ENCODE data around the gene ANGEL1. TPM values are rescaled to one million over a fixed set of nuclear protein-coding genes. Genes with fewer than 3 reads are reported as not detected.

ANGEL1 gene
- total and polyA plus RNA-seq, 8 donors = 18.9 to 46.6 (median 40.5) TPM

- Histone ChIP-seq H3K4me1 (peaks cover 3 to 39% of the 10 kb centered on the region in 2 donors), H3K36me3 (peaks cover 0 to 82% of the 10 kb centered on the region in 2 donors), H3K4me3 (no peak overlapping the region), H3K27me3 (no peaks in the 10 kb centered on the region), H3K27ac (no peak overlapping the region), H3K9me3 (no peaks in the 10 kb centered on the region)
- ATAC-seq (no peak), DNase-seq (peak in 1 of 4 donors; percentile 31)
- intact Hi-C loops (cut with DNase I) = loop anchor here in 1 of 2 donors (10.0 kb wide), 1 partner anchor 70 kb away; no protein-coding TSS in a partner anchor
- TF ChIP-seq, protein P1, sequence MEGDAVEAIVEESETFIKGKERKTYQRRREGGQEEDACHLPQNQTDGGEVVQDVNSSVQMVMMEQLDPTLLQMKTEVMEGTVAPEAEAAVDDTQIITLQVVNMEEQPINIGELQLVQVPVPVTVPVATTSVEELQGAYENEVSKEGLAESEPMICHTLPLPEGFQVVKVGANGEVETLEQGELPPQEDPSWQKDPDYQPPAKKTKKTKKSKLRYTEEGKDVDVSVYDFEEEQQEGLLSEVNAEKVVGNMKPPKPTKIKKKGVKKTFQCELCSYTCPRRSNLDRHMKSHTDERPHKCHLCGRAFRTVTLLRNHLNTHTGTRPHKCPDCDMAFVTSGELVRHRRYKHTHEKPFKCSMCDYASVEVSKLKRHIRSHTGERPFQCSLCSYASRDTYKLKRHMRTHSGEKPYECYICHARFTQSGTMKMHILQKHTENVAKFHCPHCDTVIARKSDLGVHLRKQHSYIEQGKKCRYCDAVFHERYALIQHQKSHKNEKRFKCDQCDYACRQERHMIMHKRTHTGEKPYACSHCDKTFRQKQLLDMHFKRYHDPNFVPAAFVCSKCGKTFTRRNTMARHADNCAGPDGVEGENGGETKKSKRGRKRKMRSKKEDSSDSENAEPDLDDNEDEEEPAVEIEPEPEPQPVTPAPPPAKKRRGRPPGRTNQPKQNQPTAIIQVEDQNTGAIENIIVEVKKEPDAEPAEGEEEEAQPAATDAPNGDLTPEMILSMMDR (IDR thresholded peaks at IDR 0.05) = no peak
Observed at GRCh38 chr14:76784266-76784874, 28.3 kb downstream of the ANGEL1 start.

DNA sequence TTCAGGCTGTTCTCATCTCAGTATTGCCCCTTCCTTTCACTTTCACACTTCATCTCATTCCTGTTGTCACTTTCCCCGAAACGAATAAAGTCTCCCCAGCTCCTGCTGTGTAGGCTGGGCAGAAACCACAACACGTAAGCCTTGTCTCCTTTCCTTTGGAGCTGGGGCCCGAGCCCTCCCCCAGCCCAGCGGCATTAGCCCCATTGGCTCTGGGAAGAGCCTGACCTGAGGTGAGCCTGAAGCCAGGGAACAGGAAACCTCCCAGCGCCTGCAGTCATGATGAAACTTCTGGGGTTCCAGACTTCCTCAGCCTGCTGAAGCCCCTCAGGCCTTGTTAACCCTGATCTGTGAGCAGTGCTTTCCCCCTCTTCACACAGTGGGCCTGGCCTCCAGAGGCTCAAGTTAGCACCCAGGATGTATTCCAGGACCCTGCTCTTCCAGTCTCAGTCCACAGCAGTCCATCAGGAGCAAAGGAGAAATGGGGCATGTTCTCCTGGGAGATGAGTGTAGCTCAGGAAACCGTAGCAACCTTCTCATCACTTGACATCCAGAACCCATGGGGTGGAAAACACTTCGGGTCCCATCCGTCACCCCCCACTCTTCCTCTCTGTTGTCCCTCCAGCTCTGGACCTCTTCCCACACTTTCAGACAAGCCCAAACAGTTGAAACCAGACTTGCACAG is 29.7 kb downstream of the ANGEL1 start:
- intact Hi-C loops (cut with DNase I) = loop anchor here in 1 of 2 donors (10.0 kb wide), 1 partner anchor 68 kb away; no protein-coding TSS in a partner anchor
- H3K4me3 ChIP-seq = no peak overlapping the region
- peaks cover 0 to 69% of the 10 kb centered on the region in 2 donors for H3K36me3 ChIP-seq
- H3K27ac ChIP-seq = peak overlapping the region; percentile 3 to 6
- H3K9me3 ChIP-seq = no peaks in the 10 kb centered on the region
- TF ChIP-seq, protein P1 (IDR thresholded peaks at IDR 0.05) = no peak
- DNase-seq (no peak), ATAC-seq (no peak)
- H3K27me3 ChIP-seq = no peaks in the 10 kb centered on the region
- peaks cover 3 to 40% of the 10 kb centered on the region in 2 donors for H3K4me1 ChIP-seq

GRCh38 chr14:76782115-76782884 is 30.4 kb downstream of the ANGEL1 start:
- Histone ChIP-seq H3K9me3 (no peaks in the 10 kb centered on the region), H3K4me1 (peaks cover 3 to 44% of the 10 kb centered on the region in 2 donors), H3K27me3 (no peaks in the 10 kb centered on the region), H3K27ac (peak overlapping the region; percentile 3 to 6), H3K36me3 (peaks cover 0 to 61% of the 10 kb centered on the region in 2 donors), H3K4me3 (no peak overlapping the region)
- no peak for DNase-seq
- ATAC-seq = no peak
- intact Hi-C loops (cut with DNase I) = loop anchor here in 1 of 2 donors (10.0 kb wide), 1 partner anchor 67 kb away; no protein-coding TSS in a partner anchor
- TF ChIP-seq, protein P1 (IDR thresholded peaks at IDR 0.05) = no peak

- intact Hi-C loops (cut with DNase I) = loop anchor here in 1 of 2 donors (10.0 kb wide), 1 partner anchor 67 kb away; no protein-coding TSS in a partner anchor
- H3K27ac ChIP-seq = no peak overlapping the region
- TF ChIP-seq, protein P1 (IDR thresholded peaks at IDR 0.05) = no peak
- DNase-seq (no peak), ATAC-seq (no peak)
- peaks cover 0 to 55% of the 10 kb centered on the region in 2 donors for H3K36me3 ChIP-seq
- peaks cover 3 to 48% of the 10 kb centered on the region in 2 donors for H3K4me1 ChIP-seq
- no peaks in the 10 kb centered on the region for H3K27me3 ChIP-seq
- H3K4me3 ChIP-seq = no peak overlapping the region
- no peaks in the 10 kb centered on the region for H3K9me3 ChIP-seq
Observed at GRCh38 chr14:76781648-76782051, 31.0 kb downstream of the ANGEL1 start.
